Left lung (tissue), 10 donors: ENCODE measurements around the gene CHCHD3. TPM values are rescaled to one million over a fixed set of nuclear protein-coding genes. Genes with fewer than 3 reads are reported as not detected.

ENCODE experiments used
- ATAC-seq: fragments of 200-7000 bp; cut with Tn5 transposase; one replicate; pipeline ENCODE4 v1.9.1; 2020; ENCODE audit warnings: moderate library complexity
- DNase-seq, 4 donors: peaks; one replicate each; pipeline ENCODE4 v3.0.0-alpha.2; 2013 to 2020
- H3K27ac ChIP-seq, 2 donors: fragments of 200-600 bp; sonication (generic) in 1 of 2; one replicate each; pipeline versions ENCODE4 v1.5.0 to v1.8.0; 2020 to 2021
- H3K27me3 ChIP-seq, 2 donors: fragments of 200-600 bp; sonication (generic) in 1 of 2; one replicate each; pipeline versions ENCODE4 v1.5.0 to v1.8.0; 2020 to 2021
- H3K36me3 ChIP-seq, 2 donors: fragments of 200-600 bp; sonication (generic) in 1 of 2; one replicate each; pipeline versions ENCODE4 v1.5.0 to v1.8.0; 2020 to 2021
- H3K4me1 ChIP-seq, 2 donors: fragments of 200-600 bp; one replicate each; pipeline ENCODE4 v1.8.0; 2021
- H3K4me3 ChIP-seq, 2 donors: fragments of 200-600 bp; sonication (generic) in 1 of 2; one replicate each; pipeline versions ENCODE4 v1.5.0 to v1.8.0; 2020 to 2021; ENCODE audit warnings: mild to moderate bottlenecking in 1 of 2
- H3K9me3 ChIP-seq, 2 donors: fragments of 200-600 bp; sonication (generic) in 1 of 2; one replicate each; pipeline versions ENCODE4 v1.5.0 to v1.8.0; 2020 to 2021
- CTCF ChIP-seq, 2 donors: fragments of 200-600 bp; sonication (generic) in 1 of 2; IDR thresholded peaks; one replicate each; pipeline versions ENCODE4 v1.5.0 to v1.8.0; 2021; ENCODE audit warnings: antibody characterized with exemption in 2 of 2
- intact Hi-C, 2 donors: fragments of 100-400 bp; cut with DNase I; formaldehyde crosslinking; loops; one replicate each; pipeline versions ENCODE4 v1.11.2 to v1.14.2; 2022
- polyA plus RNA-seq, 6 donors: library from polyadenylated mRNA; unstranded; fragments of 120-200 nt; gene quantifications; one replicate each; pipeline ENCODE4 v1.2.1, GENCODE V29; 2013; ENCODE audit not compliant: insufficient read length in 6 of 6
- total RNA-seq, 2 donors: library from RNA; stranded (reverse); fragmentation: NEBNext Ultra II Directional; extraction: Animal tissue kit (Norgen Biotek cat#: 25700); gene quantifications; one replicate each; pipeline ENCODE4 v1.2.1, GENCODE V29; 2021
- donor health status: DM: no; HTN: yes; CAD: no.
- donor health status: DM: no; HTN: no; CAD: no.

The CHCHD3 gene
- total and polyA plus RNA-seq, 8 donors = 45.4 to 58.9 (median 54.5) TPM

- DNase-seq = no peak
- Histone ChIP-seq H3K27me3 (no peaks in the 10 kb centered on the region), H3K27ac (no peak overlapping the region), H3K9me3 (no peaks in the 10 kb centered on the region), H3K4me3 (no peak overlapping the region), H3K36me3 (no peaks in the 10 kb centered on the region), H3K4me1 (no peaks in the 10 kb centered on the region)
- no peak for TF ChIP-seq CTCF (IDR thresholded peaks at IDR 0.05)
- ATAC-seq = no peak
- intact Hi-C loops = no loop called here
These were observed 39.4 kb upstream of the CHCHD3 start for GRCh38 chr7:133121175-133121844.

- H3K27me3 ChIP-seq = no peaks in the 10 kb centered on the region
- no peaks in the 10 kb centered on the region for H3K4me1 ChIP-seq
- TF ChIP-seq CTCF (IDR thresholded peaks at IDR 0.05) = no peak
- intact Hi-C loops = no loop called here
- ATAC-seq (no peak), DNase-seq (no peak)
- H3K27ac ChIP-seq = no peak overlapping the region
- no peaks in the 10 kb centered on the region for H3K36me3 ChIP-seq
- no peaks in the 10 kb centered on the region for H3K9me3 ChIP-seq
- no peak overlapping the region for H3K4me3 ChIP-seq
These were observed 37.2 kb upstream of the CHCHD3 start for GRCh38 chr7:133119067-133119466.

GRCh38 chr7:133118261-133118660 is 36.4 kb upstream of the CHCHD3 start:
- no peak for TF ChIP-seq CTCF (IDR thresholded peaks at IDR 0.05)

GRCh38 chr7:133117452-133117851 is 35.6 kb upstream of the CHCHD3 start:
- no peak for TF ChIP-seq CTCF (IDR thresholded peaks at IDR 0.05)
- H3K27me3 ChIP-seq = no peaks in the 10 kb centered on the region
- no peak overlapping the region for H3K4me3 ChIP-seq
- DNase-seq = no peak
- no peak for ATAC-seq
- intact Hi-C loops = no loop called here
- no peaks in the 10 kb centered on the region for H3K9me3 ChIP-seq
- no peaks in the 10 kb centered on the region for H3K36me3 ChIP-seq
- no peak overlapping the region for H3K27ac ChIP-seq
- no peaks in the 10 kb centered on the region for H3K4me1 ChIP-seq

More at GRCh38 chr7:133118261-133118660, 36.4 kb upstream of the CHCHD3 start:
- Histone ChIP-seq H3K9me3 (no peaks in the 10 kb centered on the region), H3K4me1 (no peaks in the 10 kb centered on the region), H3K4me3 (no peak overlapping the region), H3K36me3 (no peaks in the 10 kb centered on the region), H3K27ac (no peak overlapping the region), H3K27me3 (no peaks in the 10 kb centered on the region)
- DNase-seq (peak in 2 of 4 donors; percentile 34 to 63), ATAC-seq (no peak)
- intact Hi-C loops = no loop called here

- intact Hi-C loops = no loop called here
- H3K36me3 ChIP-seq = no peaks in the 10 kb centered on the region
- DNase-seq = no peak
- no peak overlapping the region for H3K27ac ChIP-seq
- no peak overlapping the region for H3K4me3 ChIP-seq
- H3K27me3 ChIP-seq = no peaks in the 10 kb centered on the region
- H3K9me3 ChIP-seq = no peaks in the 10 kb centered on the region
- H3K4me1 ChIP-seq = no peaks in the 10 kb centered on the region
- ATAC-seq = peak; percentile 77
- no peak for TF ChIP-seq CTCF (IDR thresholded peaks at IDR 0.05)
These were observed 33.7 kb upstream of the CHCHD3 start for GRCh38 chr7:133115596-133115995.
